HEK293 (cell line): ENCODE results near the gene TMEM212.

Experiments used
- SCRT1 ChIP-seq: fragments of 450-650 bp; formaldehyde crosslinking; IDR thresholded peaks from 2 replicates; pipeline ENCODE4 v1.5.1; 2016; ENCODE audit warnings: missing biosample characterization, missing genetic modification characterization, borderline replicate concordance
- ZNF202 ChIP-seq: fragments of 450-650 bp; formaldehyde crosslinking; IDR thresholded peaks from 2 replicates; pipeline ENCODE4 v1.5.1; 2016; ENCODE audit warnings: missing biosample characterization, missing genetic modification characterization, borderline replicate concordance
- ZNF416 ChIP-seq: fragments of 450-650 bp; formaldehyde crosslinking; IDR thresholded peaks from 2 replicates; pipeline ENCODE4 v1.5.1; 2016; ENCODE audit warnings: missing biosample characterization, missing genetic modification characterization
- TF ChIP-seq, protein P1 (sequence below): fragments of 450-650 bp; formaldehyde crosslinking; optimal IDR thresholded peaks from 2 replicates; pipeline ENCODE3; 2016; ENCODE audit warnings: missing biosample characterization, mild to moderate bottlenecking, missing genetic modification characterization
- TF ChIP-seq, protein P2 (sequence below): fragments of 450-650 bp; formaldehyde crosslinking; IDR thresholded peaks from 2 replicates; pipeline ENCODE4 v1.5.1; 2016; ENCODE audit warnings: missing biosample characterization, missing genetic modification characterization
- TF ChIP-seq, protein P3 (sequence below): fragments of 450-650 bp; formaldehyde crosslinking; IDR thresholded peaks from 2 replicates; pipeline ENCODE4 v1.5.1; 2016; ENCODE audit warnings: missing biosample characterization, missing genetic modification characterization

DNA sequence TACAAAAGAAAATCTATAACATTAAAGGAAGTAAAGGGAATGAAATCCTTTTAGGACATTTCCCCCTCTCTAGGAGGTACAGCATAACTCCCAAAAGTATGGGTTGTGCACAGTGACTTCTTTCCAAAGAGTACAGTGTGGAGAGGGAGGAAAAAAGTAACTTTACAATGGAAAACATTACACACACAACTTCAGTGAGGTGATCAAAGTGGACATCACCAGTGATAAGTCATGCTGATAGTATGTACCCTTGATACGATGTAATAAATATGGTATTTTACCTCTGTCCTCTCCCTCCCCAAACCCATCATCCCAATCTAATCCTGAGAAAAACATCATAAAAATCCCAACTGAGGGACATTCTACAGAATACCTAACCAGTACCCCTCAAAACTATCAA, 43.6 kb upstream of the TMEM212 start:
- TF ChIP-seq, protein P1, sequence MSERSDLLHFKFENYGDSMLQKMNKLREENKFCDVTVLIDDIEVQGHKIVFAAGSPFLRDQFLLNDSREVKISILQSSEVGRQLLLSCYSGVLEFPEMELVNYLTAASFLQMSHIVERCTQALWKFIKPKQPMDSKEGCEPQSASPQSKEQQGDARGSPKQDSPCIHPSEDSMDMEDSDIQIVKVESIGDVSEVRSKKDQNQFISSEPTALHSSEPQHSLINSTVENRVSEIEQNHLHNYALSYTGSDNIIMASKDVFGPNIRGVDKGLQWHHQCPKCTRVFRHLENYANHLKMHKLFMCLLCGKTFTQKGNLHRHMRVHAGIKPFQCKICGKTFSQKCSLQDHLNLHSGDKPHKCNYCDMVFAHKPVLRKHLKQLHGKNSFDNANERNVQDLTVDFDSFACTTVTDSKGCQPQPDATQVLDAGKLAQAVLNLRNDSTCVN = no peak
- TF ChIP-seq ZNF202 (tag by site-specific recombination) = no peak
- no peak for TF ChIP-seq ZNF416 (tag by site-specific recombination)
- TF ChIP-seq, protein P2, sequence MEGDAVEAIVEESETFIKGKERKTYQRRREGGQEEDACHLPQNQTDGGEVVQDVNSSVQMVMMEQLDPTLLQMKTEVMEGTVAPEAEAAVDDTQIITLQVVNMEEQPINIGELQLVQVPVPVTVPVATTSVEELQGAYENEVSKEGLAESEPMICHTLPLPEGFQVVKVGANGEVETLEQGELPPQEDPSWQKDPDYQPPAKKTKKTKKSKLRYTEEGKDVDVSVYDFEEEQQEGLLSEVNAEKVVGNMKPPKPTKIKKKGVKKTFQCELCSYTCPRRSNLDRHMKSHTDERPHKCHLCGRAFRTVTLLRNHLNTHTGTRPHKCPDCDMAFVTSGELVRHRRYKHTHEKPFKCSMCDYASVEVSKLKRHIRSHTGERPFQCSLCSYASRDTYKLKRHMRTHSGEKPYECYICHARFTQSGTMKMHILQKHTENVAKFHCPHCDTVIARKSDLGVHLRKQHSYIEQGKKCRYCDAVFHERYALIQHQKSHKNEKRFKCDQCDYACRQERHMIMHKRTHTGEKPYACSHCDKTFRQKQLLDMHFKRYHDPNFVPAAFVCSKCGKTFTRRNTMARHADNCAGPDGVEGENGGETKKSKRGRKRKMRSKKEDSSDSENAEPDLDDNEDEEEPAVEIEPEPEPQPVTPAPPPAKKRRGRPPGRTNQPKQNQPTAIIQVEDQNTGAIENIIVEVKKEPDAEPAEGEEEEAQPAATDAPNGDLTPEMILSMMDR (tag by site-specific recombination) = no peak
- TF ChIP-seq, protein P3, sequence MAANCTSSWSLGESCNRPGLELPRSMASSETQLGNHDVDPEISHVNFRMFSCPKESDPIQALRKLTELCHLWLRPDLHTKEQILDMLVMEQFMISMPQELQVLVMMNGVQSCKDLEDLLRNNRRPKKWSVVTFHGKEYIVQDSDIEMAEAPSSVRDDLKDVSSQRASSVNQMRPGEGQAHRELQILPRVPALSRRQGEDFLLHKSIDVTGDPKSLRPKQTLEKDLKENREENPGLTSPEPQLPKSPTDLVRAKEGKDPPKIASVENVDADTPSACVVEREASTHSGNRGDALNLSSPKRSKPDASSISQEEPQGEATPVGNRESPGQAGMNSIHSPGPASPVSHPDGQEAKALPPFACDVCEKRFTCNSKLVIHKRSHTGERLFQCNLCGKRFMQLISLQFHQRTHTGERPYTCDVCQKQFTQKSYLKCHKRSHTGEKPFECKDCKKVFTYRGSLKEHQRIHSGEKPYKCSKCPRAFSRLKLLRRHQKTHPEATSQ (tag by site-specific recombination) = no peak
- no peak for TF ChIP-seq SCRT1 (tag by site-specific recombination)
